Measurements from ENCODE around the gene CALU.

The CALU gene

GRCh38 chr7:128807191-128807590 is 68.0 kb downstream of the CALU start:
- TF ChIP-seq POLR2A (IDR thresholded peaks at IDR 0.05; ENCODE audit: low read length) = no peak
- no peak for DNase-seq

DNA sequence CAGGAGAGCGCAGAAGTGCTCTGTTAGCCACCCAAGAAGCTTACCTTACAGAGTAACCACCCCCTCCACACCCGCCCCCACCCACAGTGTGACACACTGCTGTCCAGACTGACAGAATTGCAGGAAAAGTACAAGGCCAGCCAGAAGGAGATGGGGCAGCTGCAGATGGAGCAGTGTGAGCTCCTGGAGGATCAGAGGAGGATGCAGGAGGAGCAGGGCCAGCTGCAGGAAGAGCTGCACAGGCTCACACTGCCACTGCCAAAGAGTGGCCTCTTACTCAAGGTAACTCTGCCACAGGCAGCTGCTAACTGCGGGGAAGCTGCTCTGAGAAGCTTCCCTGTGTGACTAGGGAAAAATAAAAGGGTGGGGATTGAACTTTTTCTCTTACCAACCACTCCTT is 70.2 kb downstream of the CALU start:
- TF ChIP-seq GATA1 (IDR thresholded peaks at IDR 0.05; ENCODE audit: low read depth, low read length) (no peak), POLR2A (IDR thresholded peaks at IDR 0.05; ENCODE audit: low read length) (no peak)
- no peak for DNase-seq

DNA sequence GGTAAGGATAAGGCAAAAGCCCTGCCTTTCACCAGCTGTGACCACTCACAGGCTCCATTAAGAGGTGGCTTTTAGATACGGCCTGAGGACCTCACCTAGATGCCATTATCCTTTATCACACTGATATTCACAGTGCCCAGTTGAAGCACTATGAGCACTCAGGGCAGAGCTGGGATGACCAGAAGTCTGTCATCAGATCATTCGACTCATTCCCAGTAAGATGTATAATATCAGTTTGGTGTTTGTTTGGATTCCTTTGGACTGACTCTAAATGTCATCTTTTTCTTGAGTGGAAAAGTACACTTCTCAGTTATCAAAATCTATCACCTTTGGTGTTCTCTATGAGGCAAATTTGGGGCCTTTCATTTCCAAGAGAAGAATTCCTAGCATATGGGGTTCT is 71.3 kb downstream of the CALU start:
- no peak for DNase-seq
- no peak for TF ChIP-seq POLR2A (IDR thresholded peaks at IDR 0.05; ENCODE audit: low read length)
- TF ChIP-seq GATA1 (IDR thresholded peaks at IDR 0.05; ENCODE audit: low read depth, low read length) = no peak

- TF ChIP-seq GATA1 (IDR thresholded peaks at IDR 0.05; ENCODE audit: low read depth, low read length) = no peak
- TF ChIP-seq POLR2A (IDR thresholded peaks at IDR 0.05; ENCODE audit: low read length) = no peak
- DNase-seq = no peak
Measured at GRCh38 chr7:128810997-128811396, 71.8 kb downstream of the CALU start.

DNA sequence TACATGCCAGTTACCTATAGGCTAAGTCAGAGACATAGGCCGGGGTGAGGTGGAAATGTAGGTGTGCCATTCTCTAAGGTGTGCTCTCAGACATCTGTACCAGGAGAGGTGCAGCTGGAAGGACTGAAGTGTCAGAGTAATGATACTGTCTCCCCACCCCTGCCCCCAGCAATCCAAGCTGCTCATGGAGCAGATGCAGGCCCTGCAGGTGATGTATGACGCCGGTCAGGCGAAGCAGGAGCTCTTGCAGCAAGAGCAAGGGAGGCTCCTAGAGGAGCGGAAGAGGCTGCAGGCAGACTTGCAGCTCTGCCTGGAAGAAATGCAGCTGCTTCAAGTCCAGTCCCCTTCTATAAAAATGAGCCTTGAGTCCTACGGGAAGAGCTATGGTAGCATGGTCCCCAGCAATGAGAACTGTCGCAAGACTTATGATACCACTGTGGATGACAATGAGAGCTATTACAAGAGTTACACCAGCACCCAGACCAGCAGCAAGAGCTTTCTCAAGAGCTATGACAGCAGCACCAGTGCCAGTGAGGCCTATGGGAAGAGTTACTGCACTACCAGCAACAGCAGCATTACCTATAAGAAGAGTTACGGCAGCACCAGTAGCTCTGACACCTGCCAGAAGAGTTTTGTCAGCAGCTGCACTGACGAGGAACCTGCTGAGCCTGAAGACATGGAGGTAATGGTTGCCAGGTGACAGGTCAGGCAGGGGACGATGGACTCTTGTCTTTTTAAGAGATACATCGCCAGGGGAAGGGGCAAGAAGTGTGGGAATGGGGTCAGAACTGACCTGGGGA is 72.7 kb downstream of the CALU start:
- no peak for DNase-seq
- TF ChIP-seq POLR2A (IDR thresholded peaks at IDR 0.05; ENCODE audit: low read length) = no peak
- no peak for TF ChIP-seq GATA1 (IDR thresholded peaks at IDR 0.05; ENCODE audit: low read depth, low read length)

DNA sequence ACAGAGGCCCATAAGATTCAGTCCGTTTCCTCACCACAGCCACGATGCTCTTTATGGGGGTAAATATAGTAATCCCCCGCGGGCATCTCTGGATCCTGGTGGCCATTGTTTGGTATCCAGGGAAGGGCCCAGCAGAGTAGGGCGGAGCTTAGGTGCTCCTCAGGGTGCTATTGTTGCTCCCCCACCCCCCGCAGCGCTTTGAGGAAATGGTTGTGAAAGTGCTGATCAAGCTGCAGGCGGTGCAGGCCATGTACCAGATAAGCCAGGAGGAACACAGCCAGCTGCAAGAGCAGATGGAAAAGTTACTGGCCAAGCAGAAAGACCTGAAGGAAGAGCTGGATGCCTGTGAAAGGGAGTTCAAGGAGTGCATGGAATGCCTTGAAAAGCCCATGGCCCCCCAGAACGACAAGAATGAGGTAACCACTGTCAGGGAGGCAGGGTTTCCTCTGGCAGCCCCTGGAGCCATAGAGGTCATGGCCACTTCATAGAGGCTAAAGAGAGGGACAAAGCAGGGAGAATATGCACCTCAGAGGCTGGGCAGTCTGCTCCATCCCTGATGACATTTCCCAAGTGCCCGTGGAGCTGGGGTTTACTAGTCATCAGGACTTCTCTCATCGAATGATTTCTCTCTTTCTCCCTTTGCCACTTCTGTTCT is 73.5 kb downstream of the CALU start:
- TF ChIP-seq POLR2A (IDR thresholded peaks at IDR 0.05; ENCODE audit: low read length) = no peak
- no peak for TF ChIP-seq GATA1 (IDR thresholded peaks at IDR 0.05; ENCODE audit: low read depth, low read length)
- peak; percentile 21 to 49 for DNase-seq

DNA sequence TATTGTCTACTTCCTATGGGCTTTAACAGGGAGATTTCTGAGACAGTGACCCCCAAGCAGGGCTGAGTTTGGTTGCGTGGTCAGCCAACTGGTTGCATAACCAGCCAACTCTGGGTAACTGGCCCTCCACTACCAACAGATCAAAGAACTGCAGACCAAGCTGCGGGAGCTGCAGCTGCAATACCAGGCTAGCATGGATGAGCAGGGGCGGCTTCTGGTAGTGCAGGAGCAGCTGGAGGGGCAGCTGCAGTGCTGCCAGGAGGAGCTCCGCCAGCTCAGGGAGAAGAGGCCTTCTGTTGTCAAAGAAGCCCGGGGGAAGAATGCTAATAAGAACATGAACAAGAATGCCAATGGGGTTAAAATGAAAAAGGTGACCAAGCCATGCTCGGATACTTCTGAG is 75.3 kb downstream of the CALU start:
- TF ChIP-seq POLR2A (IDR thresholded peaks at IDR 0.05; ENCODE audit: low read length) = no peak
- no peak for TF ChIP-seq GATA1 (IDR thresholded peaks at IDR 0.05; ENCODE audit: low read depth, low read length)
- no peak for DNase-seq

- DNase-seq = no peak
- TF ChIP-seq GATA1 (IDR thresholded peaks at IDR 0.05; ENCODE audit: low read depth, low read length) = no peak
- no peak for TF ChIP-seq POLR2A (IDR thresholded peaks at IDR 0.05; ENCODE audit: low read length)
Measured at GRCh38 chr7:128815289-128815942, 76.3 kb downstream of the CALU start.

- TF ChIP-seq GATA1 (IDR thresholded peaks at IDR 0.05; ENCODE audit: low read depth, low read length) = no peak
- TF ChIP-seq POLR2A (IDR thresholded peaks at IDR 0.05; ENCODE audit: low read length) = no peak
- no peak for DNase-seq
Measured at GRCh38 chr7:128818694-128819093, 79.5 kb downstream of the CALU start.

Data from erythroblast (primary cell).